GM18498 (cell line): ENCODE data around the gene FAM124A.
A peak's percentile ranks its signal among the peaks of the same experiment; 100 is the strongest.

Source experiments
- ATAC-seq: cut with Tn5 transposase; IDR thresholded peaks from one replicate; pipeline ENCODE4 v1.9.1; 2021; ENCODE audit warnings: mild to moderate bottlenecking, moderate library complexity; ENCODE audit not compliant: unreplicated experiment

The FAM124A gene

GRCh38 chr13:51303063-51303552, 80.9 kb downstream of the FAM124A start:
- no peak for ATAC-seq

DNA sequence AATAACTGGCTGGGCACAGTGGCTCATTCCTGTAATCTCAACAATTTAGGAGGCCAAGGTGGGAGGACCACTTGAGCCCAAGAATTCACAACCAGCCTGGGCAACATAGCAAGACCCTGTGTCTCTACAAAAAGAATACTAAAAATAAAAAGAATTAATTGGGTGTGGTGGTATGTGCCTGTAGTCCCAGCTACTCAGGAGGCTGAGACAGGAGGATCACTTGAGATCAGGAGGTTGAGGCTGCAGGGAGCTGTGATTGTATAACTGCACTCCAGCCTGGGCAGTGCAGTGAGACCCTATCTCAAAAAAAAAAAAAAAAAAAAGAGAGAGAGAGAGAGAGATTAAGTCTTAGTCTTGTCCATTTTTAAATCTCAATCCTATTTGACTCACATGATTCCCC, 81.7 kb downstream of the FAM124A start:
- ATAC-seq, result no peak

GRCh38 chr13:51305271-51305967, 83.2 kb downstream of the FAM124A start:
- ATAC-seq, result no peak

DNA sequence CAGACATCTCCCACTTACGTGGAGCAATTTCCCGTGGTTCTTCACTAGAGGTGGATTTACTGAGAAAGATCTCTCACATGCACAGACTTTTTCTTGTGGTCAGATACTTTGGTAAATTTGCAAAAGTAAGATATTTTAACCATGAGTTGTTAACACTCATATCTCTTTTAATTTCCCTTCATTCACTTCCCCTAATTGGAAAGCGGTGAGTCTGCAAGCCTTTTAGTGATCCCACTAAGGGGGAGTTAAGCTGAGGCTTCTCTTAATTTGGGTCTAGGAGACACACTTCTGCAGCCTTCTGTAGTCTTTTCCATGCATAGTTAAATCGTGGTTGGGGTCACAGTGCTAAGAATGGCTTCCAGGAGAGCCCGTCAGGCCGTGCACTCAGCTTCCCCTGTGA, 86.6 kb downstream of the FAM124A start:
- no peak for ATAC-seq

DNA sequence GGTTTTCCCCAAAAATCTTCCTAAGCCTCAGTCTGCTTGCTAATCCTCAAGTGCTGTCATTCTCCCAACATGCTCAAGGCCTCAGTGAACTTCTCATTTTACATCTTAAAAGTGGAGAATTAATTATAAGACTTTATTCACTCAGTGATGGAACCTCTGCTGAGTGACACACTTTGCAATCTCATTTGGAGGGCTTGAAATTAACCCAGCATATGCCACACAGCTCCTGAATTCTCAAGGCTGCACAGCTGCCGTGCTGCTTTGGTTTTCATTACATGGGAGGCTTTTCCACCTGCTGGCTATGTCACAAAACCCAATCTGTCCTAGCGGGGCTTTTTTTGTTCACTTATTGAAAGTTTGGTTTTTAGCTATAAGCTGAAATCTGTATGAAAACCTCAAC, 89.0 kb downstream of the FAM124A start:
- no peak for ATAC-seq

- no peak for ATAC-seq
These were observed 89.8 kb downstream of the FAM124A start for GRCh38 chr13:51311957-51312520.

- ATAC-seq, result no peak
These were observed 91.4 kb downstream of the FAM124A start for GRCh38 chr13:51313619-51314018.

DNA sequence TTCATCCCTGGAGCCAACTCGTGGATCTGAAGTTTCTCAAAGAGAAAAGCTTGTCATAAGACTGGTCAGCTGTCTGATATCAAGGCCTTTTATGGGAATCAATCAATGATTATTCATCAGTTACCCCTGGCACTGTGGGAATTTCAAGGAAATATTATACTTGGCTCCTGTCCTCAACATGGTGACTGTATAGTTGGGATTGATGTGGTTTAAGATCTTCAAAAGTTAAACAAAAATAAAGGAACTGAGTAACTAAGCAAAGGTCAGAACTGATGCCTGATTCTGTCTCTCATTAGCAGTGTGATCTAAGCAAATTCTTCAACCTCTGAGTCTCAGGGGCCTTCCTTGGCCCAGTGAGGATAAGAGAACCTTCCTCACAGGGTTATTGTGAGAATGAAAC, 95.1 kb downstream of the FAM124A start:
- ATAC-seq, result no peak

GRCh38 chr13:51318015-51318414, 95.8 kb downstream of the FAM124A start:
- no peak for ATAC-seq

DNA sequence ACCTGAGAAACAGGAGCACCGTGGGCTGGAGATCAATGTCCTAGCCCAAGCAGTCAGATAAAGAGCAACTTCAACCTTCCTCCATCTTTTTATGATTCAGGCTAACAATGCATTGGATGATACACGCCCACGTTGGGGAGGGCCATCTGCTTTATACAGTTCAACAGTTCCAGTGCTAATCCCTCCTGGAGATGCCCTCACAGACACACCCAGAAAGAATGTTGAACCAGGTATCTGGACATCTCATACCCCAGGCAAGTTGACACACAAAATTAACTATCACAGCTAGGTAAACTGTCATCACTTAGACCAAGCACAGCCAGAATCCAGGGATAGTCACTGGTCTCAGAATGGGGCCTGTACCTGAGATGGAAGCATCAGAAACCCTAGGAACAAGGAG, 96.7 kb downstream of the FAM124A start:
- no peak for ATAC-seq

DNA sequence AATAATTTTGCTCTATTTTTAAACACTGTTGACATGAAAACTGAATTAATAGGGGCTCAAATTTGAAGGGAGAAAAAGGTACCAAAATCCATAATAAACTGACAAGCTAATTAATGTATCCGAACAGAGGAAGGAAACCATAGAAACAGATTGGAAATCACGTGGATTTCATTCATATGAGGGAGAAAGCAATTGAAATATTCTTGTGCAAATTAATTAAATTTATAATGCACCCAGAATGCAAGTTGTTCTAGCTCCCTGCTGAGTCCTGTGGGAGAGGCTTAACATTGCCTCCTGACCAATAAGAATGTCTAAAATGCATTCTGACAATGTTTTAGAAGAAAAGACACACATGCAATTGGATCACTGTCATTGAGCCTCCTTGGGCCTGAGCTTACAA, 99.6 kb downstream of the FAM124A start:
- ATAC-seq, result no peak

DNA sequence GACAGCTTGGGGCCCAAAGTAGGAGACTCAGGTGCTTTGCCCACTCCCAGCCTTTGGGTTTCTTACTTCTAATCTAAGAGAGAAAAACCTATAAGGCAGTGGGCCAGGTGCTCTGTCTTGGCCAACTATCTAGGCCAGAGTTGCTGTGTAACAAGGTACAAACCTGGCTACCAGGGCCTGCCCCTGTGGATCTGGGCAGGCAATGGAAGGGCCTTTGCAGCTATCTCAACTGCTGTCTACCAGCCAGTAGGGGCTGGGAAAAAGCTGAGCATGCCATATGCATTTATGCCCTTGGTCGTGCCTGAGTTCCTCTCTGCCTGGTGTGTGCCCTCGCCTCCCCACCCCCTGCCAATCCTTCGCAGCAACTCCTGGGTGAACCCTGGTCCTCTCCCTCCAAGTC, 100.6 kb downstream of the FAM124A start:
- ATAC-seq, result no peak

DNA sequence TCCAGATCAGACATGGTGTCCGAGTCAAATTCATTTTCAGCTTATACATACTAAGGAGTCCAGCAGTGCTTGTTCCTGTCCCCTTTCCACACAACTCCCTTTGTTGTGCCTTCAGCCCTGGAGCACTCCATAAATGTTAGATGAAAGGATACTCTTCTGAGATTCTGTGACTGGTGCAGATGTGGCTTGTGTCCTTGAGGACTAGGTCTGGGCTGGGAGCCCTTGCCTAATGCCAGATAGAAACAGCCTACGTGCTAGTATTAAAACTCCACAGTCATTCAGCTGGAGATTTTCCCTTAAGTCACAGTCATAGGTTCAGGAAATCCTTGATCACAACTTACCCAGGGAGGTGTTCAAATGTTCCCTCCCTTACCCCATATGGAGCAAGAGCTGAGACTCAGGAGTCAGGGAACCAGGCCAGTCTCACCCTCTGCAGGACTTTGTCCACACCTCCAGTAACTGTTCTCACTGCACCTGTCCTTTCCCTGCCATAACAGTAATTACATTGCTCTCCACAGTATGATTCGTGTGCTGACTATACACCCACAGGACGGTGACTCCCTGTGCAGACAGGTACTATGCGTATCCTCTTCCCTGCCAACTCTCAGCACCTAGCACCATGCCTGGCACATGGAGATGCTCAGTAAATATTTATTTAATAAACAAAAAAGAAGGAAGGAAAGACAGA, 101.8 kb downstream of the FAM124A start:
- ATAC-seq, result no peak

DNA sequence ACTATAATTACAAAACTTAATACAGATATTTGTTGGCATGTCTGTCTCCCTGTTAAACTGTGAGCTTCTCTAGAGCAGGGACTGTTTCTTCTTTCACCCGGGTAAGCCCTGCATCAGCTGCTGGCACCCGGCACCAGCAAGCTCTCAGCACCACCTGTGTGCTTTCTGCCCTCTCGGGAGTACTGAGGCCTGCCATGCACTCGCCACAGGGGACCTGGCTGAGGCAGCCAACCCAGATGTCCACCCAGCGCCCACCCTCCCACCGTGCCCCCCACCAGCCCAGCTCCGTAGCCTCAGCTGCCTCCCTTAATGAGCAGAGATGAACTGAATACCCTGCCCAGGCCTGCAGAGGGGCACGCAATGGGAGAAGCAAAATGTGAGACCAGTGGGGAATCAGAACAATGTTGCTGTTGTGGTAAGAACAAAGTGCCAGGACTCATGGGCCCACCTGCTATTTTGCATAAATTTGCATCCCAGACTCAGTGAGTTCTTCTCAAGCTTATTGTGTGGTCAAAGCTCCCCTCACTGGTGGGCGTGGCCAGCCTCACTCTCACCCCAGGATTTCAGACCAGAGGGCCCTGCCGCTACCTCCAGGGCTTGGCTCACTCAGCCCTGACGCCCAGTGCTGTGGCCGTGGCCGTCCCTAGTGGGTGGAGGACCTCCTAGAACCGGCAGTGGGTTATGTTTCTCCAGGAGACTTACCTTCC, 102.7 kb downstream of the FAM124A start:
- ATAC-seq, result peak; percentile 59

DNA sequence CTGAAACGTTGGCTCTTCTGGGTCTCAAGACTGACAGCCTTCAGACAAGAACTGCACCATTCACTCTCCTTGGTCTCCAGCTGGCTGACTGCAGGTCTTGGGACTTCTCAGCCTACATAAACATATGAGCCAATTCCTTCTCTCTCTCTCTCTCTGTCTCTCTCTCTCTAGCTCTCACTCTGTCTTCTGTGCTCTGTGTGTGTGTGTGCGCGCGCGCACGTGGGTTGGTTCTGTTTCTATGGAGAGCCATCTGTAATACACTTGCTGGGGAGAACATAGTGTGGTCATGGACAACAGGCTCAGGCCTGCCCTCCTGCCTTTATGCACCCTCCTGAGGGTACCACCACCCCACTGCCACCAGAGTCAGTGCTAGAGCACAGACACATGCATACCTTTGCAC, 103.6 kb downstream of the FAM124A start:
- ATAC-seq, result no peak

DNA sequence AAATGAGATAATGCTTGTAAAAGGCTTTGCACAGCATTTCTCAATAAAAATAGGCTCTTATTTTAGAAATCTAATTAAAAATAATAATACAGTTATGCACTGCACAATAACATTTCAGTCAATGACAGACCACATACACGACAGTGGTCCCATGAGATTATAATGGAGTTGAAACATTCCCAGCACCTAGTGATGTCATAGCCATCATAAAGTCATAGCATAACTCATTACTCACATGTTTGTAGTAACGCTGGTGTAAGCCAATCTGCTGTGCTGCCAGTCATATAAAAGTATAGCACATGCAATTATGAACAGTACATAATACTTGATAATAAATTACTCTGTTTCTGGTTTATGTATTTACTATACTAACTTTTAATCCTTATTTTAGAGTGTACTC, 104.6 kb downstream of the FAM124A start:
- ATAC-seq, result no peak

GRCh38 chr13:51327961-51328360, 105.8 kb downstream of the FAM124A start:
- ATAC-seq, result no peak

- ATAC-seq, result no peak
These were observed 106.3 kb downstream of the FAM124A start for GRCh38 chr13:51328488-51328887.

- no peak for ATAC-seq
These were observed 107.4 kb downstream of the FAM124A start for GRCh38 chr13:51329606-51330005.

DNA sequence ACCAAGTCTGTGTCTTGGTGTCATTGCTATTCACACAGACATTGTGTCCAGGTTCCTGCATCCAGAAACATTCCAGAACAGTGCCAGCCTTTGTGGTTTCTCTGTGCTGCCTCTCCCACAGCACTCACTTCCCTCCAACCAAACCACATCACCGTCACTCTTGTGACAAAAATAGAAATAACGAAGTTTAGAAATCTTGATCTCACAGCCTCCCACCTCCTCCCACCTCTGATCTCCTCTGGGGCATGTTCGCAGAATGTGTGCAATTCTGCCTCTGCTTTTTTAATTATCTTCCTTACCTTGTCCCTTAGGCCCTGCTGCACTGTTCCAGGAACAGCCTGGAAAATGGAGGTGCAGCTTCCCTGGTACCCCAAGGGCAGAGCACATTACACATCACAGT, 108.6 kb downstream of the FAM124A start:
- ATAC-seq, result peak; percentile 50

- ATAC-seq, result peak; percentile 48
These were observed 109.2 kb downstream of the FAM124A start for GRCh38 chr13:51331354-51331861.
